ENCODE measurements around the gene KLHL26.

DNA sequence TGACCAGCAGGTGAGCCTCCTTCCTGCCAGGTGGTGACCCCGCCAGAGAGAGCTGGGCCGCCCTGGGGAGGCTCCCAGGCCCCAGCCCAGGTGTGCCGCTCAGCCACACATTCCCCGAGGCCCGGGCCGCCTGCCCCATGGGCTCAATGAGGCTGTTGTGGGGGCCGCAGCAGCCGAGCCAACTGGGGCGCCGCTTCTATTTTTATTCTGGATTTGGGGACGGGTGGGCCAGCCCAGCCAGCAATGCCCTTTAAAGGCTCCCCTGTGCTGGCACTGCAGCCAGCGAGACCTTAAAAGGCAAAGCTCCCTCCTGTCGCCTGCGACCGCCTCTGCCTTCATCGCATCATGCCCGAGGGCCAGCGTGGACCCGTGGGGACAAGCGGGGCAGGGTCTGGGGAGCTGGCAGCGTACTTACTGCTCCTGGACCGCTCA is 29.0 kb downstream of the KLHL26 start:
- no peak for TF ChIP-seq POLR2A (IDR thresholded peaks at IDR 0.05)
- TF ChIP-seq, protein P1, sequence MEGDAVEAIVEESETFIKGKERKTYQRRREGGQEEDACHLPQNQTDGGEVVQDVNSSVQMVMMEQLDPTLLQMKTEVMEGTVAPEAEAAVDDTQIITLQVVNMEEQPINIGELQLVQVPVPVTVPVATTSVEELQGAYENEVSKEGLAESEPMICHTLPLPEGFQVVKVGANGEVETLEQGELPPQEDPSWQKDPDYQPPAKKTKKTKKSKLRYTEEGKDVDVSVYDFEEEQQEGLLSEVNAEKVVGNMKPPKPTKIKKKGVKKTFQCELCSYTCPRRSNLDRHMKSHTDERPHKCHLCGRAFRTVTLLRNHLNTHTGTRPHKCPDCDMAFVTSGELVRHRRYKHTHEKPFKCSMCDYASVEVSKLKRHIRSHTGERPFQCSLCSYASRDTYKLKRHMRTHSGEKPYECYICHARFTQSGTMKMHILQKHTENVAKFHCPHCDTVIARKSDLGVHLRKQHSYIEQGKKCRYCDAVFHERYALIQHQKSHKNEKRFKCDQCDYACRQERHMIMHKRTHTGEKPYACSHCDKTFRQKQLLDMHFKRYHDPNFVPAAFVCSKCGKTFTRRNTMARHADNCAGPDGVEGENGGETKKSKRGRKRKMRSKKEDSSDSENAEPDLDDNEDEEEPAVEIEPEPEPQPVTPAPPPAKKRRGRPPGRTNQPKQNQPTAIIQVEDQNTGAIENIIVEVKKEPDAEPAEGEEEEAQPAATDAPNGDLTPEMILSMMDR (IDR thresholded peaks at IDR 0.05): no peak
- peak in 1 of 2 donors; percentile 17 for TF ChIP-seq POLR2AphosphoS5 (IDR thresholded peaks at IDR 0.05; ENCODE audit: insufficient read depth in 1 of 2, low read depth in 1 of 2)

Data from vagina (tissue), 2 donors.